Measurements from ENCODE around the gene RHOT2.
A peak's percentile ranks its signal among the peaks of the same experiment; 100 is the strongest.

RHOT2 gene

DNA sequence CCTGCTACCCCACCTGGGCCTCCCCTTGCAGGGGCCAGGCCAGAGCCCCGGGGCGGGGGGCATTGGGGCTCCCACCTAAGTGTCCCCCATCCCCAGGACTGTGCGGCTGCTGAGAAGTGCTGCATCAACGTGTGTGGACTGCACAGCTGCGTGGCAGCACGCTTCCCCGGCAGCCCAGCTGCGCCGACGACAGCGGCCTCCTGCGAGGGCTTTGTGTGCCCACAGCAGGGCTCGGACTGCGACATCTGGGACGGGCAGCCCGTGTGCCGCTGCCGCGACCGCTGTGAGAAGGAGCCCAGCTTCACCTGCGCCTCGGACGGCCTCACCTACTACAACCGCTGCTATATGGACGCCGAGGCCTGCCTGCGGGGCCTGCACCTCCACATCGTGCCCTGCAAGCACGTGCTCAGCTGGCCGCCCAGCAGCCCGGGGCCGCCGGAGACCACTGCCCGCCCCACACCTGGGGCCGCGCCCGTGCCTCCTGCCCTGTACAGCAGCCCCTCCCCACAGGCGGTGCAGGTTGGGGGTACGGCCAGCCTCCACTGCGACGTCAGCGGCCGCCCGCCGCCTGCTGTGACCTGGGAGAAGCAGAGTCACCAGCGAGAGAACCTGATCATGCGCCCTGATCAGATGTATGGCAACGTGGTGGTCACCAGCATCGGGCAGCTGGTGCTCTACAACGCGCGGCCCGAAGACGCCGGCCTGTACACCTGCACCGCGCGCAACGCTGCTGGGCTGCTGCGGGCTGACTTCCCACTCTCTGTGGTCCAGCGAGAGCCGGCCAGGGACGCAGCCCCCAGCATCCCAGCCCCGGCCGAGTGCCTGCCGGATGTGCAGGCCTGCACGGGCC lies 35.2 kb upstream of the RHOT2 start:
- no peak for DNase-seq

DNA sequence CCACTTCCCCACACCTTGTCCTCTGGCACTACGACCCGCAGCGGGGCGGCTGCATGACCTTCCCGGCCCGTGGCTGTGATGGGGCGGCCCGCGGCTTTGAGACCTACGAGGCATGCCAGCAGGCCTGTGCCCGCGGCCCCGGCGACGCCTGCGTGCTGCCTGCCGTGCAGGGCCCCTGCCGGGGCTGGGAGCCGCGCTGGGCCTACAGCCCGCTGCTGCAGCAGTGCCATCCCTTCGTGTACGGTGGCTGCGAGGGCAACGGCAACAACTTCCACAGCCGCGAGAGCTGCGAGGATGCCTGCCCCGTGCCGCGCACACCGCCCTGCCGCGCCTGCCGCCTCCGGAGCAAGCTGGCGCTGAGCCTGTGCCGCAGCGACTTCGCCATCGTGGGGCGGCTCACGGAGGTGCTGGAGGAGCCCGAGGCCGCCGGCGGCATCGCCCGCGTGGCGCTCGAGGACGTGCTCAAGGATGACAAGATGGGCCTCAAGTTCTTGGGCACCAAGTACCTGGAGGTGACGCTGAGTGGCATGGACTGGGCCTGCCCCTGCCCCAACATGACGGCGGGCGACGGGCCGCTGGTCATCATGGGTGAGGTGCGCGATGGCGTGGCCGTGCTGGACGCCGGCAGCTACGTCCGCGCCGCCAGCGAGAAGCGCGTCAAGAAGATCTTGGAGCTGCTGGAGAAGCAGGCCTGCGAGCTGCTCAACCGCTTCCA lies 34.4 kb upstream of the RHOT2 start:
- DNase-seq, result no peak

GRCh38 chr16:634051-634670 lies 33.8 kb upstream of the RHOT2 start:
- DNase-seq, result no peak

DNA sequence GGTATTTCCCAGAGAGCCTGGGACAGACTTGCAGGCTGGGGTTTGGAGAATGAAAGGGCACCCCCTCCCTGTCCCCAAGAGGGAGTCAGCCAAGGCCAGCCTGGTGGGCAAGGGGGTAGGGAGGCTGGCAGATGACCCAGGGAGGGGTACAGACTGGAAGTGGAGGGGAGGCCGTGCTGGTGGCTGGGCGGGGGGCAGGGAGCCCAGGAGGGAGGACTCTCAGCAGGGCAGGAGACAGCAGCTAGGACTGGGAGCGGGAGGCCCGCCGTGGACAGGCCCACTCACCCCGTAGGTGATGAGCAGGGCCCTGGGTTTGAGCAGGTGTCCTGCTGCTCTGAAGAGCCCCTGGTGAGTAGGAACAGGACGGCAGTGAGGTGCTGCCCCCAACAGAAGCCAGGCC lies 32.9 kb upstream of the RHOT2 start:
- DNase-seq, result no peak

DNA sequence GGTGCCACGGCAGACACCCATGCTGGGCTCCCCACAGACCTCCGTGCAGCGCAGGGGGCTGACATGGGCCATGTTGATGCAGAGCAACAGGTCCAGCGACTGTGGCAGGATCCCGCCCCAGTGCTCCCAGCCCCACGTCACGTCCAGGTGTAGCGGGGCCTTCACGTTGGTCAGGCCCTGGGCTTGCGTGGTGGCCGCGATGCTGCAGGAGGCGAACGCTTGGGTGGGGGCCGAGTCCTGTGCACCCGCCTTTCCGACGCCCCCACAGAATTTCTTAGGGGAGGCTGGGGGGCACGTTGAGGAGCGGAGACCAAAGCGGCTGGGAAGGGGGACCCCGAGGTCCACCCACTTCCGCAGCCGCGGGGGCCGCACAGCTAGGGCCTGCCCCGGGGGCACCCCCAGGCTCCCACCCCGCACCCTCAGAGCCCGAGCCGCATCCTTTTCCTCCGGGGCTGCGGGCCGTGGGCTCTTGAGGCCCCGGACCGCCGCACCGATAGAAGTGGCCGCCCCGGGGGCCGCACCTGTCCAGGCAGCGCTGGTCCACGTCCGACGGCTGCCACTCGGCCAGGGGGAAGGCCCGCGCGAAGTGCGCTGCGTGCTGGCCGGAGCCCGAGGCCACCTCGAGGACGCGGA lies 32.2 kb upstream of the RHOT2 start:
- DNase-seq, result no peak

GRCh38 chr16:636206-637080 lies 31.5 kb upstream of the RHOT2 start, which contains the start of gene METTL26:
METTL26 (minus strand) TSS chr16:636305; CDS start chr16:636290, 15 bp downstream.
- DNase-seq, result peak; percentile 95

- no peak for DNase-seq
These were observed 30.6 kb upstream of the RHOT2 start for GRCh38 chr16:637081-638018.

GRCh38 chr16:638034-638543 lies 29.8 kb upstream of the RHOT2 start:
- DNase-seq, result no peak

GRCh38 chr16:638836-639235 lies 29.1 kb upstream of the RHOT2 start:
- no peak for DNase-seq

DNA sequence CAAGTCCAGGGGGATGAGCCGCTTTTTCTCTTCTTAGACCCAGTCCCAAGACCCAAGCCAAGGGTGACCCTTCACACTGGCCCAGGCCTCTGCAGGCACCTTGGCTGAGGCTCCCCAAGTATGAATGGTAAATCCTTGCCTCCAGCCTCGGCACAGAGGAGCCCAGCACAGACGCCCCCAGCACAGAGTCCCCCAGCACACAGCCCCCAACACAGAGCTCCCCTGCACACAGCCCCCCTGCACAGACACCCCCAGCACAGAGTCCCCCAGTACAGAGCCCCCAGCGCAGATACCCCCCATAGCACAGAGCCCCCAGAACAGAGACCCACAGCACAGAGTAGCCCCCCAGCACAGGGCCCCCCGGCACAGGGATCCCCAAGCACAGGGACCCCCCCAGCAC lies 27.3 kb upstream of the RHOT2 start:
- no peak for DNase-seq

- peak; percentile 72 for DNase-seq
These were observed 26.4 kb upstream of the RHOT2 start, which contains the start of gene MCRIP2 for GRCh38 chr16:641326-642188. MCRIP2 (plus strand) TSS chr16:641828; CDS start chr16:641992, 164 bp downstream.

- DNase-seq, result no peak
These were observed 25.5 kb upstream of the RHOT2 start for GRCh38 chr16:642189-643049.

- no peak for DNase-seq
These were observed 24.9 kb upstream of the RHOT2 start for GRCh38 chr16:643050-643368.

- DNase-seq, result no peak
These were observed 23.4 kb upstream of the RHOT2 start for GRCh38 chr16:644556-644955.

DNA sequence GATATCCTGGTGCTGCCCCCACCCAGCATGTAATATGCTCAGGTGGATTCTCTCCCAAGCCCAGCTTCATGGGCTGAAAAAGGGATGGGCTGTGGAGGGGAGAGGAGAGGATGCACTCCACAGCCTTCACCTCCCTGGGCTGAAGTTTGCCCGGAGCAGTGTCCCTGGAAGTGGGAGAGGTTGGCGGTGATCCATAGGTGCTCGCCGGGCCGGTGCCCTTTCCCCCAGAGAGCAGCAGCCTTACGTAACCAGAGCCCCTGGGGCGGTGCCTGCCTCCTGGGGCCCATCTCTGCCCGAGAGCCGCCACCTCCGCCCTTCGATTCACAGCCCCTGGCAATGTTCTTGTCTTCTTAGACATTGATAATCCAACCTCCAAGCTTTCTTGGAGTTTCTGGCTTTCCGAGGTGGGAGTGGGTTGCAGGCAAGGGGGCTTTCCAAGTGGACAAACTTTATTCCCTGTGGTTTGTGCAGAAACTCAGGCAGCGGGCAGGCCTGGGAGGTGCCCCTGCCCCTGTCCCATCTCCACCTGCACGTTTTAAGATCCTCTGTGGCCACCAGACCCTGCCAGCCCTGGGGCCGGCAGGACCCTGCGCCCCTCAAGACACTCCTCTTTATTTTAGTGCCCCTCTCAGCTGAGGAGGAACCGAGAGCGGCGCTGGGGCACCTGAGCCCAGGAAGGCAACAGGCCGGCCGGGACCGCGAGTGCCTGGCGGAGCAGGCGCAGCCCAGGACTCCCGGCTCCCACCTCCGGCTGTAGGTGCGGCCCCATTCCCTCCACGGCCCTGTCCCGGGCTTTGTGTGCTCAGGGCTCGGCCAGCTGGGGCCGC lies 21.9 kb upstream of the RHOT2 start:
- peak; percentile 25 for DNase-seq

- no peak for DNase-seq
These were observed 21.2 kb upstream of the RHOT2 start for GRCh38 chr16:646679-647172.

DNA sequence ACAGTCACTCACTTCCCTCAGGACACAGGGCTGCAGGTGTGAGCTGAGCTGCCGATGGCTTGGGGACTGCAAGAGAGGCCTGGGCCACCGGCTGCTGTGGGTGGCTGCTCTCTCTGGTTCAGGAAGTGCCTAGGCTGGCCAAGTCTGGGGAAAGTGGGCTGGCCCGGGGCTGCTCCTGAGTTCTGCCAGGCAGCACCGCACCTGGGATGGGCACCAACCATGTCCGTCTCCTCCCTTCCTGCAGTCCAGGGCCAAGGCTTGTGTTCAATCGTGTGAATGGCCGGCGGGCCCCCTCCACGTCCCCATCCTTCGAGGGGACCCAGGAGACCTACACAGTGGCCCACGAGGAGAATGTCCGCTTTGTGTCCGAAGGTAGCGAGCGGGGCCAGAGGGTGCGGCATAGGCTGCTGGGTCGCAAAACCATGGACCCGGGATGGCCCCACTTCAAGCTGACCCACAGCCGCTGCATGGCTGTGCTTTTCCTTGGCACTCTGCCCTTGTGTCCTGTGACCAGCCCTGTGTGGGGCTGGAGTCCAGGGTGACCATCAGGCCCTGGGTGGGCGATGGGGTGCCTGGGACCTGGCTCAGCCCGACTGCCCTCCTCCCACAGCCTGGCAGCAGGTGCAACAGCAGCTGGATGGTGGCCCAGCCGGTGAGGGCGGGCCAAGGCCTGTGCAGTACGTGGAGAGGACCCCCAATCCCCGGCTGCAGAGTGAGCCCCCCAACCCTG lies 20.6 kb upstream of the RHOT2 start:
- DNase-seq, result no peak
